IMR-90 (cell line): ENCODE data around the gene PCSK2. TPM values are rescaled to one million over a fixed set of nuclear protein-coding genes. Genes with fewer than 3 reads are reported as not detected.

Experiments
- ATAC-seq: fragments of 200-7000 bp; cut with Tn5 transposase; 2 replicates; pipeline ENCODE4 v1.9.1; 2020; ENCODE audit warnings: low read depth, mild to moderate bottlenecking, moderate library complexity
- BruUV-seq: library from RNA; stranded (reverse); fragments of 400-500 nt; replicated peaks from 2 replicates; lab custom pipeline; 2021; lab: Mats Ljungman, UMichigan
- CTCF ChIA-PET: fragments of 300-600 bp; formaldehyde crosslinking; extraction: SDS; loops from one replicate; lab custom pipeline; 2021; ENCODE audit warnings: antibody characterized with exemption; lab: Yijun Ruan, JAX
- POLR2A ChIA-PET: fragments of 300-600 bp; sonication (Branson Sonifier 250); formaldehyde crosslinking; loops from one replicate; lab custom pipeline; 2022; ENCODE audit warnings: antibody characterized with exemption; ENCODE audit not compliant: unreplicated experiment; lab: Charles Lee
- DNase-seq: peaks from one replicate; pipeline ENCODE4 v3.0.0; 2013
- H2AFZ ChIP-seq: replicated peaks from 2 replicates; pipeline ENCODE3; 2013; ENCODE audit warnings: low read length, mild to moderate bottlenecking; ENCODE audit not compliant: poor library complexity
- H2AK5ac ChIP-seq: 2 replicates; pipeline ENCODE4 v1.6.1; 2013; ENCODE audit warnings: low read depth, low read length, inconsistent platforms
- H2AK9ac ChIP-seq: replicated peaks from 2 replicates; pipeline ENCODE3; 2013; ENCODE audit warnings: mild to moderate bottlenecking, low read depth, low read length, moderate library complexity; ENCODE audit not compliant: poor library complexity
- H2BK120ac ChIP-seq: 2 replicates; pipeline ENCODE4 v1.6.1; 2013; ENCODE audit warnings: low read depth, low read length, inconsistent platforms
- H2BK15ac ChIP-seq: 3 replicates; pipeline ENCODE4 v1.6.1; 2013; ENCODE audit warnings: low read depth, low read length, inconsistent platforms
- H2BK20ac ChIP-seq: 2 replicates; pipeline ENCODE4 v1.6.1; 2013; ENCODE audit warnings: low read depth, mild to moderate bottlenecking, inconsistent platforms, low read length, moderate library complexity
- H2BK5ac ChIP-seq: 2 replicates; pipeline ENCODE4 v1.6.1; 2013; ENCODE audit warnings: mild to moderate bottlenecking, low read depth, low read length, inconsistent platforms; ENCODE audit not compliant: poor library complexity, severe bottlenecking
- H3K14ac ChIP-seq: replicated peaks from 2 replicates; pipeline ENCODE4 v1.6.1; 2013; ENCODE audit warnings: low read depth, low read length, inconsistent platforms
- H3K18ac ChIP-seq: 2 replicates; pipeline ENCODE4 v1.6.1; 2013; ENCODE audit warnings: low read depth, low read length, control low read depth
- H3K23ac ChIP-seq: 2 replicates; pipeline ENCODE4 v1.6.1; 2013; ENCODE audit warnings: low read depth, low read length, inconsistent platforms
- H3K27ac ChIP-seq: 2 replicates; pipeline ENCODE4 v1.5.1; 2013; ENCODE audit warnings: mild to moderate bottlenecking, control low read depth, low read length; ENCODE audit not compliant: insufficient read depth
- H3K27me3 ChIP-seq: 2 replicates; pipeline ENCODE4 v1.6.1; 2013; ENCODE audit warnings: low read length; ENCODE audit not compliant: control insufficient read depth, insufficient read depth
- H3K36me3 ChIP-seq: 2 replicates; pipeline ENCODE4 v1.6.1; 2013; ENCODE audit warnings: low read length, mixed read lengths; ENCODE audit not compliant: control insufficient read depth, insufficient read depth
- H3K4ac ChIP-seq: 2 replicates; pipeline ENCODE4 v1.6.1; 2013; ENCODE audit warnings: low read depth, low read length, inconsistent platforms
- H3K4me1 ChIP-seq: 2 replicates; pipeline ENCODE4 v1.6.1; 2013; ENCODE audit warnings: low read length, mixed read lengths; ENCODE audit not compliant: control insufficient read depth, insufficient read depth
- H3K4me2 ChIP-seq: 2 replicates; pipeline ENCODE4 v1.6.1; 2013; ENCODE audit warnings: low read depth, mild to moderate bottlenecking, control low read depth, low read length, moderate library complexity
- H3K4me3 ChIP-seq: 2 replicates; pipeline ENCODE4 v1.5.1; 2013; ENCODE audit warnings: low read depth, mild to moderate bottlenecking, control low read depth, low read length, moderate library complexity; ENCODE audit not compliant: insufficient read depth
- H3K56ac ChIP-seq: 2 replicates; pipeline ENCODE4 v1.6.1; 2013; ENCODE audit warnings: low read length, inconsistent platforms; ENCODE audit not compliant: insufficient read depth; ENCODE audit errors: extremely low read depth
- H3K79me1 ChIP-seq, 2 experiments: 2 replicates each; pipeline ENCODE4 v1.6.1; 2013; ENCODE audit warnings: low read length in 2 of 2, inconsistent platforms in 1 of 2, low read depth in 1 of 2
- H3K9ac ChIP-seq: 2 replicates; pipeline ENCODE4 v1.6.1; 2013; ENCODE audit warnings: low read depth, low read length, control low read depth
- H3K9me1 ChIP-seq: 2 replicates; pipeline ENCODE4 v1.6.1; 2013; ENCODE audit warnings: low read length, inconsistent platforms; ENCODE audit not compliant: insufficient read depth
- H3K9me3 ChIP-seq: 2 replicates; pipeline ENCODE4 v1.6.1; 2013; ENCODE audit warnings: low read length; ENCODE audit not compliant: control insufficient read depth, insufficient read depth
- H4K20me1 ChIP-seq: 2 replicates; pipeline ENCODE4 v1.6.1; 2013; ENCODE audit warnings: low read length, inconsistent platforms; ENCODE audit not compliant: insufficient read depth
- H4K5ac ChIP-seq: 2 replicates; pipeline ENCODE4 v1.6.1; 2013; ENCODE audit warnings: mild to moderate bottlenecking, low read depth, low read length, control low read depth
- H4K8ac ChIP-seq, 2 experiments: 2 replicates each; pipeline ENCODE4 v1.6.1; 2013; ENCODE audit warnings: low read depth in 2 of 2, low read length in 2 of 2, control low read depth in 1 of 2, inconsistent platforms in 1 of 2
- H4K91ac ChIP-seq: 2 replicates; pipeline ENCODE4 v1.6.1; 2013; ENCODE audit warnings: low read depth, low read length, inconsistent platforms; ENCODE audit not compliant: insufficient read depth
- BHLHE40 ChIP-seq: fragments of 150-350 bp; IDR thresholded peaks from 2 replicates; pipeline ENCODE4 v1.6.1; 2016; ENCODE audit warnings: mild to moderate bottlenecking, low read depth, low read length
- CEBPB ChIP-seq: IDR thresholded peaks from 2 replicates; pipeline ENCODE4 v1.6.1; 2012; ENCODE audit warnings: low read depth, low read length, improper control_type of control experiment
- CHD1 ChIP-seq: IDR thresholded peaks from 2 replicates; pipeline ENCODE4 v1.6.1; 2012; ENCODE audit warnings: low read depth, low read length, improper control_type of control experiment
- CTCF ChIP-seq: conservative IDR thresholded peaks from 2 replicates; pipeline ENCODE4 v1.5.1; 2012; ENCODE audit warnings: mild to moderate bottlenecking, low read depth, low read length, improper control_type of control experiment
- FOS ChIP-seq: fragments of 150-350 bp; IDR thresholded peaks from 2 replicates; pipeline ENCODE4 v1.6.1; 2016; ENCODE audit warnings: low read depth, low read length
- MAFK ChIP-seq: IDR thresholded peaks from 2 replicates; pipeline ENCODE4 v1.6.1; 2012; ENCODE audit warnings: low read depth, low read length, improper control_type of control experiment
- MAZ ChIP-seq: IDR thresholded peaks from 2 replicates; pipeline ENCODE4 v1.6.1; 2012; ENCODE audit warnings: low read depth, mild to moderate bottlenecking, low read length, improper control_type of control experiment, moderate library complexity, borderline replicate concordance
- MXI1 ChIP-seq: IDR thresholded peaks from 2 replicates; pipeline ENCODE4 v1.6.1; 2012; ENCODE audit warnings: low read depth, mild to moderate bottlenecking, low read length, moderate library complexity, borderline replicate concordance
- POLR2A ChIP-seq: IDR thresholded peaks from 2 replicates; pipeline ENCODE4 v1.6.1; 2012; ENCODE audit warnings: mild to moderate bottlenecking, low read depth, low read length
- RAD21 ChIP-seq: IDR thresholded peaks from 2 replicates; pipeline ENCODE4 v1.6.1; 2012; ENCODE audit warnings: low read length, improper control_type of control experiment
- RFX5 ChIP-seq: IDR thresholded peaks from 2 replicates; pipeline ENCODE4 v1.8.0; 2012; ENCODE audit warnings: low read depth, mild to moderate bottlenecking, low read length, moderate library complexity
- SMC3 ChIP-seq: fragments of 150-350 bp; IDR thresholded peaks from 2 replicates; pipeline ENCODE4 v1.6.1; 2016; ENCODE audit warnings: low read depth, mild to moderate bottlenecking, antibody characterized with exemption, low read length, moderate library complexity
- WGBS, 2 experiments: methylation state at CpG; one replicate each; pipeline versions ENCODE4 v1.1.5 to v1.1.7; 2013; ENCODE audit warnings: missing lambda C conversion rate in 2 of 2; ENCODE audit not compliant: insufficient read length in 1 of 2; ENCODE audit errors: extremely low coverage in 2 of 2; 5-methylcytosine and 5-hydroxymethylcytosine counted together
- dilution Hi-C: fragments of 300-500 bp; cut with HindIII; formaldehyde crosslinking; loops from one replicate; pipeline ENCODE4 v1.14.3; 2018; ENCODE audit warnings: low sequenced_read_pairs; ENCODE audit not compliant: unreplicated experiment
- in situ Hi-C: fragments of 300-500 bp; cut with MboI; formaldehyde crosslinking; loops from 3 replicates; pipeline ENCODE4 v1.14.3; 2019; ENCODE audit warnings: low sequenced_read_pairs, inconsistent platforms, mixed read lengths
- intact Hi-C: fragments of 100-400 bp; cut with micrococcal nuclease; formaldehyde crosslinking; loops from 2 replicates; pipeline ENCODE4 v1.10.0; 2022
- polyA plus RNA-seq, 3 experiments: library from polyadenylated mRNA; depleted of rRNA; stranded (reverse); fragments of >200 nt; gene quantifications; 2 replicates each; pipeline ENCODE4 v1.2.3, GENCODE V29; 2012; ENCODE audit warnings: low replicate concordance in 1 of 3
- total RNA-seq: library from RNA; depleted of rRNA; stranded (reverse); fragments of >200 nt; gene quantifications from 2 replicates; pipeline ENCODE4 v1.2.3, GENCODE V29; 2012
- TF ChIP-seq, protein P1 (sequence below): fragments of 150-350 bp; IDR thresholded peaks from 2 replicates; pipeline ENCODE4 v1.6.1; 2017; ENCODE audit warnings: mild to moderate bottlenecking, antibody characterized with exemption, low read length, low read depth

PCSK2 gene
- total and polyA plus RNA-seq, 2 of the 4 experiments (the other 2 are of a cell fraction): not detected

DNA sequence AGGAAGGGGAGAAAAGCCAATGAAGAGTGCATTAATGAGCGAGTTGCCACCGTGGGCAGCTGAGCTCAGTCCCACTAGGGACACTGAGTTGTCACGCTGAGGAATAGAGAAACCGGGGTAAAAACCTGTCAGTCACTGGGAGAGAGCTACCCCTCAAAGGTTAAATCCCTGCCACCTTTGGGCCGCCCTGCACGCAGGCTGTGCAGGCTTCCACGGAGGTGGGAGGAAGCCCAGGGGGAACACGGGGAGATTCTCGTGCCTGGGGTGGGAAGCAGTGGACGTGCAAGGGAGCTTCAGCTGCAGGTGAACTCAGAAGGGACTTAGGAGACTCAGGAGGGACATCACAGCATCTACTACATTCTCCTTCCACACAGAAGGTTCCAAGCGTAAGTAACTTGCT is 253.9 kb downstream of the PCSK2 start:
- Histone ChIP-seq H2BK20ac (no peak overlapping the region), H2AFZ (peak overlapping the region; percentile 11), H3K9me3 (peaks cover 2% of the 10 kb centered on the region; the same call in 1 of the 2 replicates), H3K14ac (no peak overlapping the region), H4K20me1 (no peaks in the 10 kb centered on the region), H3K27me3 (peaks cover 19% of the 10 kb centered on the region), H3K36me3 (no peaks in the 10 kb centered on the region), H2AK9ac (no peak overlapping the region), H2BK5ac (no peak overlapping the region), H3K27ac (no peak overlapping the region), H4K5ac (no peak overlapping the region), H3K9me1 (no peaks in the 10 kb centered on the region), H3K4me3 (no peak overlapping the region), H3K4me1 (no peaks in the 10 kb centered on the region), H3K9ac (no peak overlapping the region), H4K91ac (no peak overlapping the region), H2BK15ac (no peak overlapping the region), H3K4ac (no peak overlapping the region), H4K8ac (no peak overlapping the region), H3K56ac (no peak overlapping the region), H2AK5ac (no peak overlapping the region), H3K79me1 (no peaks in the 10 kb centered on the region), H3K18ac (no peak overlapping the region), H3K23ac (no peak overlapping the region), H3K4me2 (no peak overlapping the region), H2BK120ac (no peak overlapping the region)
- no peak for DNase-seq
- dilution Hi-C loops: no loop called here
- no TSS peak for BruUV-seq
- TF ChIP-seq CTCF (no peak), CEBPB (no peak), SMC3 (no peak), RFX5 (no peak), BHLHE40 (no peak), FOS (no peak), RAD21 (no peak), MXI1 (no peak), POLR2A (no peak), MAZ (no peak), MAFK (no peak), CHD1 (no peak)
- TF ChIP-seq, protein P1, sequence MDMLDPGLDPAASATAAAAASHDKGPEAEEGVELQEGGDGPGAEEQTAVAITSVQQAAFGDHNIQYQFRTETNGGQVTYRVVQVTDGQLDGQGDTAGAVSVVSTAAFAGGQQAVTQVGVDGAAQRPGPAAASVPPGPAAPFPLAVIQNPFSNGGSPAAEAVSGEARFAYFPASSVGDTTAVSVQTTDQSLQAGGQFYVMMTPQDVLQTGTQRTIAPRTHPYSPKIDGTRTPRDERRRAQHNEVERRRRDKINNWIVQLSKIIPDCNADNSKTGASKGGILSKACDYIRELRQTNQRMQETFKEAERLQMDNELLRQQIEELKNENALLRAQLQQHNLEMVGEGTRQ: no peak
- WGBS, 2 experiments: 78% methylated on average over 5 of the region's 11 CpGs; no CpG with 5 or more reads in 1 of the 2 experiments
- in situ Hi-C loops: no loop called here
- ChIA-PET POLR2A (no interaction called here), CTCF (no interaction called here)
- intact Hi-C loops: no loop called here
- no peak for ATAC-seq
